ENCODE results near the gene BLVRB. TPM values are rescaled to one million over a fixed set of nuclear protein-coding genes. Genes with fewer than 3 reads are reported as not detected.

The BLVRB gene
- total and polyA plus RNA-seq, 2 experiments from 2014 or later, result 43.7 to 53.7 TPM

DNA sequence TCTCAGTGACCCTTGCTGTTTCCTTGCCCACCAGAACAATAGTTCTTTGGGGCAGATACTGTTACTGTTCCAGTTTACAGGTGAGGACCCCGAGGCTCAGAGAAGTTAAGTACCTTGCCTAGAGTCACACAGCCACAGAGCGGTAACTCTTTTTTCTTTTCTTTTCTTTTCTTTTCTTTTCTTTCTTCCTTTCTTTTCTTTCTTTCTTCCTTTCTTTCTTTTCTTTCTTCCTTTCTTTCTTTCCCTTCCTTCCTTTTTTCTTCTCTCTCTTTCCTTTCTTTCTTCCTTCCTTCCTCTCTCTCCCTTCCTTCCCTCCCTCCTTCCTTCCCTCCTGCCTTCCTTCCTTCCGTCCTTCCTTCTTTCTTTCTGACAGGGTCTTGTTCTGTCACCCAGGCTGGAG is 47.5 kb downstream of the BLVRB start:
- no peaks in the 10 kb centered on the region for H4K20me1 ChIP-seq (replicated peaks; ENCODE audit: insufficient read depth)
- no peak for ATAC-seq

More for the DNA sequence above, 47.5 kb downstream of the BLVRB start:
- Histone ChIP-seq H3K4me2 (no peak overlapping the region), H3K9me2 (ENCODE audit: insufficient read depth) (no peaks in the 10 kb centered on the region), H3K27ac (ENCODE audit: low read depth) (no peak overlapping the region), H3F3A (replicated peaks; ENCODE audit: low read depth) (no peaks in the 10 kb centered on the region), H2AFZ (no peak overlapping the region; the same call in 1 of the 2 replicates), H3K27me3 (ENCODE audit: insufficient read depth) (no peaks in the 10 kb centered on the region), H3K36me3 (ENCODE audit: insufficient read depth) (no peaks in the 10 kb centered on the region), H3K4me1 (ENCODE audit: insufficient read depth) (peaks cover 18% of the 10 kb centered on the region), H3K4me3 (no peak overlapping the region), H3K79me2 (replicated peaks; ENCODE audit: insufficient read depth) (no peaks in the 10 kb centered on the region)
- Mint-ChIP-seq H3K27ac (no peak overlapping the region), H3K9me3 (no peaks in the 10 kb centered on the region), H3K27me3 (ENCODE audit: insufficient read depth, low read depth, poor library complexity) (peaks cover 2% of the 10 kb centered on the region), H3K4me3 (no peak overlapping the region; the same call in 2 of the 3 replicates), H3K36me3 (ENCODE audit: low read depth) (peaks cover 9% of the 10 kb centered on the region), H3K4me1 (peaks cover 29% of the 10 kb centered on the region)
- no peak for TF ChIP-seq ZNF462 (CRISPR knock-in tag; IDR thresholded peaks at IDR 0.05)
- no peak for DNase-seq (ENCODE audit: low spot score)
